A549 (cell line): Measurements from ENCODE around the gene IRF4. TPM values are rescaled to one million over a fixed set of nuclear protein-coding genes. Genes with fewer than 3 reads are reported as not detected.

Source experiments
- ATAC-seq, 2 experiments: fragments of 200-7000 bp in 1 of 2; fragments of >200 bp in 1 of 2; cut with Nextera tagmentation in 1 of 2; cut with Tn5 transposase in 1 of 2; 3 replicates each; pipeline versions ENCODE4 v1.8.0 to v1.9.1; 2018 to 2020; ENCODE audit warnings: mild to moderate bottlenecking in 1 of 2, moderate library complexity in 1 of 2
- CTCF ChIA-PET: fragments of 300-600 bp; sonication (Branson Sonifier 250); formaldehyde crosslinking; extraction: SDS; loops from one replicate; lab custom pipeline; 2021; ENCODE audit warnings: antibody characterized with exemption, inconsistent platforms; lab: Yijun Ruan, JAX
- POLR2A ChIA-PET: fragments of 350-600 bp; formaldehyde crosslinking; extraction: SDS; loops from one replicate; lab custom pipeline; 2021; ENCODE audit warnings: antibody characterized with exemption, inconsistent platforms; lab: Yijun Ruan, JAX
- DNase-seq, 2 experiments: peaks; one replicate each; pipeline versions ENCODE4 v3.0.0 to v3.0.0-alpha.2; 2011 to 2016; ENCODE audit warnings: low read depth in 1 of 2, low spot score in 1 of 2
- FAIRE-seq: peaks from 2 replicates; lab custom pipeline; 2011; peaks lifted over from hg19 to GRCh38; lab: Jason Lieb, UNC
- H3K27ac ChIP-seq, 2 experiments: fragments of >200 bp; sonication (Bioruptor Twin); formaldehyde crosslinking; 3 replicates each; pipeline ENCODE4 v1.5.1; 2016 to 2017
- H3K4me1 ChIP-seq: fragments of >200 bp; sonication (Bioruptor Twin); formaldehyde crosslinking; 3 replicates; pipeline ENCODE4 v1.6.1; 2016
- H3K4me2 ChIP-seq: fragments of >200 bp; sonication (Bioruptor Twin); formaldehyde crosslinking; 3 replicates; pipeline ENCODE4 v1.6.1; 2016
- H3K4me3 ChIP-seq: fragments of >200 bp; sonication (Bioruptor Twin); formaldehyde crosslinking; 3 replicates; pipeline ENCODE4 v1.5.1; 2016
- H3K9me3 ChIP-seq: fragments of >200 bp; sonication (Bioruptor Twin); formaldehyde crosslinking; 3 replicates; pipeline ENCODE4 v1.6.1; 2016
- BHLHE40 ChIP-seq: IDR thresholded peaks from 2 replicates; pipeline ENCODE4 v1.6.1; 2012; ENCODE audit warnings: low read depth, low read length, inconsistent platforms
- CBX2 ChIP-seq: fragments of 200-600 bp; sonication (generic); IDR thresholded peaks from 2 replicates; pipeline ENCODE4 v1.6.1; 2016; ENCODE audit warnings: low read depth, mild to moderate bottlenecking, borderline replicate concordance
- CBX8 ChIP-seq: fragments of 200-600 bp; sonication (generic); IDR thresholded peaks from 2 replicates; pipeline ENCODE4 v1.6.1; 2016
- CEBPB ChIP-seq, 2 experiments: fragments of >200 bp in 1 of 2; sonication (Bioruptor Twin) in 1 of 2; formaldehyde crosslinking in 1 of 2; IDR thresholded peaks; 2 replicates each; pipeline ENCODE4 v1.6.1; 2012 to 2016
- EHMT2 ChIP-seq: fragments of 200-600 bp; sonication (generic); IDR thresholded peaks from 2 replicates; pipeline ENCODE4 v1.6.1; 2016; ENCODE audit warnings: antibody characterized with exemption, low read depth, mild to moderate bottlenecking, moderate library complexity
- ESRRA ChIP-seq: fragments of 150-350 bp; IDR thresholded peaks from 2 replicates; pipeline ENCODE4 v1.6.1; 2014; ENCODE audit warnings: mild to moderate bottlenecking, low read length, borderline replicate concordance
- FOSB ChIP-seq: fragments of 250-450 bp; sonication (Bioruptor Pico); IDR thresholded peaks from 2 replicates; pipeline ENCODE4 v1.5.0; 2020; ENCODE audit warnings: mild to moderate bottlenecking, moderate library complexity
- FOXS1 ChIP-seq: fragments of 250-450 bp; sonication (Bioruptor Pico); IDR thresholded peaks from 2 replicates; pipeline ENCODE4 v1.5.0; 2020; ENCODE audit warnings: mild to moderate bottlenecking, moderate library complexity
- HEYL ChIP-seq: fragments of 250-450 bp; sonication (Bioruptor Pico); IDR thresholded peaks from 2 replicates; pipeline ENCODE4 v1.8.0; 2021; ENCODE audit warnings: mild to moderate bottlenecking, moderate library complexity
- HOXB13 ChIP-seq: fragments of 250-450 bp; sonication (Bioruptor Pico); IDR thresholded peaks from 2 replicates; pipeline ENCODE4 v1.5.0; 2020; ENCODE audit warnings: low read depth, mild to moderate bottlenecking, moderate library complexity
- HOXB5 ChIP-seq: fragments of 250-450 bp; sonication (Bioruptor Pico); IDR thresholded peaks from 2 replicates; pipeline ENCODE4 v1.5.0; 2020; ENCODE audit warnings: mild to moderate bottlenecking, moderate library complexity
- KDM1A ChIP-seq: fragments of 200-600 bp; sonication (generic); IDR thresholded peaks from 2 replicates; pipeline ENCODE4 v1.6.1; 2016; ENCODE audit warnings: low read depth, mild to moderate bottlenecking
- KDM5A ChIP-seq: fragments of 200-600 bp; sonication (generic); IDR thresholded peaks from 2 replicates; pipeline ENCODE4 v1.6.1; 2016; ENCODE audit warnings: antibody characterized with exemption, mild to moderate bottlenecking
- MAZ ChIP-seq: fragments of 150-350 bp; IDR thresholded peaks from 2 replicates; pipeline ENCODE4 v1.6.1; 2014; ENCODE audit warnings: antibody characterized with exemption, low read depth, low read length, borderline replicate concordance
- MYC ChIP-seq: IDR thresholded peaks from 2 replicates; pipeline ENCODE4 v1.6.1; 2012; ENCODE audit warnings: mild to moderate bottlenecking, inconsistent platforms, low read length, improper control_type of control experiment, borderline replicate concordance
- NFE2L2 ChIP-seq: fragments of 150-350 bp; conservative IDR thresholded peaks from 2 replicates; pipeline ENCODE4 v1.6.1; 2014; ENCODE audit warnings: low read length
- NR3C1 ChIP-seq: fragments of >200 bp; sonication (Bioruptor Twin); formaldehyde crosslinking; IDR thresholded peaks from 3 replicates; pipeline ENCODE4 v1.6.1; 2017
- POLR2AphosphoS2 ChIP-seq: conservative IDR thresholded peaks from 2 replicates; pipeline ENCODE4 v1.6.1; 2012; ENCODE audit warnings: low read length, improper control_type of control experiment, inconsistent platforms
- RFX5 ChIP-seq: fragments of 450-650 bp; IDR thresholded peaks from 2 replicates; pipeline ENCODE4 v1.7.1; 2014; ENCODE audit warnings: antibody characterized with exemption, mild to moderate bottlenecking, moderate library complexity
- RNF2 ChIP-seq: fragments of 200-600 bp; sonication (generic); IDR thresholded peaks from 2 replicates; pipeline ENCODE4 v1.6.1; 2016; ENCODE audit warnings: low read depth, mild to moderate bottlenecking, antibody characterized with exemption, moderate library complexity, borderline replicate concordance
- TFCP2L1 ChIP-seq: fragments of 250-450 bp; sonication (Bioruptor Pico); IDR thresholded peaks from 2 replicates; pipeline ENCODE4 v1.5.0; 2021; ENCODE audit warnings: mild to moderate bottlenecking
- TP53 ChIP-seq: fragments of 250-450 bp; sonication (Bioruptor Pico); IDR thresholded peaks from 2 replicates; pipeline ENCODE4 v1.5.0; 2021; ENCODE audit warnings: mild to moderate bottlenecking, moderate library complexity
- ZFP36 ChIP-seq: fragments of 450-650 bp; IDR thresholded peaks from 2 replicates; pipeline ENCODE4 v1.6.1; 2014; ENCODE audit warnings: borderline replicate concordance; ENCODE audit not compliant: partially characterized antibody
- WGBS: methylation state at CpG from one replicate; pipeline ENCODE4 v1.1.6; 2017; ENCODE audit errors: missing lambda C conversion rate; 5-methylcytosine and 5-hydroxymethylcytosine counted together
- polyA plus RNA-seq, 4 experiments: library from polyadenylated mRNA; depleted of rRNA in 3 of 4; stranded (reverse); fragments of >200 nt; fragmentation: RNase III in 1 of 4; extraction: RNeasy Plus Mini Kit Qiagen cat#74134 plus additional on column Dnase treatment in 1 of 4; gene quantifications; 2 replicates in 3 of 4; 3 replicates in 1 of 4; pipeline ENCODE4 v1.2.3, GENCODE V29; 2011 to 2017
- TF ChIP-seq, protein P1 (sequence below): fragments of 150-350 bp; IDR thresholded peaks from 2 replicates; pipeline ENCODE4 v1.6.1; 2014; ENCODE audit warnings: low read depth, mild to moderate bottlenecking, low read length
- TF ChIP-seq, protein P2 (sequence below): fragments of >200 bp; sonication (Bioruptor Twin); formaldehyde crosslinking; IDR thresholded peaks from 2 replicates; pipeline ENCODE4 v1.6.1; 2016
- TF ChIP-seq, protein P3 (sequence below): IDR thresholded peaks from 2 replicates; pipeline ENCODE4 v1.6.1; 2012

The IRF4 gene
- polyA plus RNA-seq, 2 of the 4 experiments (the other 2 are of a cell fraction) = 0.03 TPM

DNA sequence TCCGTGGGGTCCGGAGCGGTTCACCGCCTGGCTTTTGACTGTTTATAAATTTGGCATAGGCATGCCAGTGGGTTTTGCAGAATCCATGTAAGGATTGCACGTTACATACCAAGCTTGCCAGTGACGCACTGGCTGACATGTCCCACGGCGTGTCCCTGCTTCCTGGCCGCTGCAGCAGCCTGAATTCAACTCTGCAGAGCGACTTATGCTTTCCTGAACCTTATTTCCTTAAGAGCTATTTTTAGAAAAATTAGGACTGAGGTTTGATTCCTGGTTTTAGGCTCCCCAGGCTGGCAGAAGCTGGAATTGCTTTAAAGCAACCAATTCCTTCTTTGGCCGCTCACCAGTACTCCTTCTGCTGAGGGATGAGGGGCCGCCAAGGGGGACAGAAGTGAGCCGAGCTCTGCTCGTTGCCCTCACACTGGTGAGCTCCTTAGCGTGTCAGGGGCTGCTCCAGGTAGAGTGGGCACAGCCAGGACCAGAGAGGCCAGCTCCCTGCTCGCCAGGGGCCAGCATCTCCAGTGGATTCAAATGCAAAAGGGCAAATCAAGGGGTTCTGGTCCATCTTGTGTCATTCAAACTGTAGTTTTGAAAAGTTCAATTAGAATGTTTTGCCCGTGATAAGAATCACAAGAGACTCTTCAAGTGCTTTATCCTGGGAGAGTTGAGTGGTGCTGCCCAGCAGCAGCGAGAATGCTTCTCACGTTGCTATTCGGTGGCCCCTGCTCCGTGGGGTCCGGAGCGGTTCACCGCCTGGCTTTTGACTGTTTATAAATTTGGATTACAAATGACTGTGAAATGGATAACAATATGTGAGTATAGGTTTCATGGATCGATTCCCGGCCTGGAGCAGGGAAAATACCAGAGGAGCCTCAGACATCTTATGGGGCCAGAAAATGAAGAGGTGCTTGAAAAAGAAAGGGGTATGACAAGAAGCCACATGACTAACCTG lies 17.5 kb upstream of the IRF4 start:
- no peak for TF ChIP-seq EHMT2
- no peak for TF ChIP-seq HOXB13 (CRISPR knock-in tag)
- TF ChIP-seq RFX5 = no peak
- no peak for TF ChIP-seq POLR2AphosphoS2
- no peak for TF ChIP-seq TFCP2L1 (CRISPR knock-in tag)
- TF ChIP-seq BHLHE40 = no peak
- no peak for TF ChIP-seq MAZ
- no peak for TF ChIP-seq ZFP36
- TF ChIP-seq, protein P1, sequence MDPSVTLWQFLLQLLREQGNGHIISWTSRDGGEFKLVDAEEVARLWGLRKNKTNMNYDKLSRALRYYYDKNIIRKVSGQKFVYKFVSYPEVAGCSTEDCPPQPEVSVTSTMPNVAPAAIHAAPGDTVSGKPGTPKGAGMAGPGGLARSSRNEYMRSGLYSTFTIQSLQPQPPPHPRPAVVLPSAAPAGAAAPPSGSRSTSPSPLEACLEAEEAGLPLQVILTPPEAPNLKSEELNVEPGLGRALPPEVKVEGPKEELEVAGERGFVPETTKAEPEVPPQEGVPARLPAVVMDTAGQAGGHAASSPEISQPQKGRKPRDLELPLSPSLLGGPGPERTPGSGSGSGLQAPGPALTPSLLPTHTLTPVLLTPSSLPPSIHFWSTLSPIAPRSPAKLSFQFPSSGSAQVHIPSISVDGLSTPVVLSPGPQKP = no peak
- TF ChIP-seq HOXB5 = no peak
- no peak for TF ChIP-seq KDM5A
- TF ChIP-seq NR3C1 = no peak
- TF ChIP-seq FOSB (CRISPR knock-in tag) = no peak
- TF ChIP-seq MYC = no peak
- TF ChIP-seq, protein P2, sequence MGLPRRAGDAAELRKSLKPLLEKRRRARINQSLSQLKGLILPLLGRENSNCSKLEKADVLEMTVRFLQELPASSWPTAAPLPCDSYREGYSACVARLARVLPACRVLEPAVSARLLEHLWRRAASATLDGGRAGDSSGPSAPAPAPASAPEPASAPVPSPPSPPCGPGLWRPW = no peak
- WGBS = 66% methylated on average over 22 of the region's 26 CpGs
- no peaks in the 10 kb centered on the region for H3K4me1 ChIP-seq
- no peak for ATAC-seq
- DNase-seq = no peak
- CTCF ChIA-PET = no interaction called here
- POLR2A ChIA-PET = no interaction called here
- no peak overlapping the region for H3K4me3 ChIP-seq
- no peak overlapping the region for H3K27ac ChIP-seq
- no peak for FAIRE-seq
- no peak overlapping the region for H3K4me2 ChIP-seq
- H3K9me3 ChIP-seq = no peaks in the 10 kb centered on the region

DNA sequence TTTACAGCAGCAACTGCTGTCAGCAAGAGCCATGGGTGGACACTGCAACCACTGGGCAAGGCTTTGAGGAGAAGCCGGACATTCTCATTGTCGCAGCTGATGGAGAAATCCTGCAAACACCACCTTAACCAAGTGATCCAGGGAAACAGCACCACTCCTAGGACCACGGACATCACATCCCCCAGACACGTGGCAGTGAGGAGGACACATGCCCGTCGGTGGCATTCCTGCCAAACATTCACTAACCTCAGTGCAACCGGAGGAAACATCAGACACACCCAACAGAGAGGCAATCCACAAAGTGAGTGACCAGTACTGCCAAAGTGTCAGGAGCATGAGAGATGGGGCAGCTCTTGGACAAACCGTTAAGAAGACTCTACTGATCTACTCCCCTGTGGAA lies 16.6 kb upstream of the IRF4 start:
- ATAC-seq (no peak), FAIRE-seq (no peak), DNase-seq (no peak)
- no peak overlapping the region for H3K27ac ChIP-seq
- TF ChIP-seq ZFP36 (no peak), RNF2 (no peak), MYC (no peak), TP53 (CRISPR knock-in tag) (no peak), NFE2L2 (no peak), MAZ (no peak), KDM1A (no peak), CBX2 (no peak), ESRRA (no peak), FOXS1 (CRISPR knock-in tag) (no peak), BHLHE40 (no peak), KDM5A (no peak), CEBPB (IDR thresholded peaks at IDR 0.05) (no peak), CBX8 (no peak), HEYL (no peak), NR3C1 (no peak)
- TF ChIP-seq, protein P1 = no peak
- TF ChIP-seq, protein P3, sequence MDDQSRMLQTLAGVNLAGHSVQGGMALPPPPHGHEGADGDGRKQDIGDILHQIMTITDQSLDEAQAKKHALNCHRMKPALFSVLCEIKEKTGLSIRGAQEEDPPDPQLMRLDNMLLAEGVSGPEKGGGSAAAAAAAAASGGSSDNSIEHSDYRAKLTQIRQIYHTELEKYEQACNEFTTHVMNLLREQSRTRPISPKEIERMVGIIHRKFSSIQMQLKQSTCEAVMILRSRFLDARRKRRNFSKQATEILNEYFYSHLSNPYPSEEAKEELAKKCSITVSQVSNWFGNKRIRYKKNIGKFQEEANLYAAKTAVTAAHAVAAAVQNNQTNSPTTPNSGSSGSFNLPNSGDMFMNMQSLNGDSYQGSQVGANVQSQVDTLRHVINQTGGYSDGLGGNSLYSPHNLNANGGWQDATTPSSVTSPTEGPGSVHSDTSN = no peak
- CTCF ChIA-PET = no interaction called here
- H3K4me3 ChIP-seq = no peak overlapping the region
- no peak overlapping the region for H3K4me2 ChIP-seq
- H3K9me3 ChIP-seq = no peaks in the 10 kb centered on the region
- POLR2A ChIA-PET = no interaction called here
- H3K4me1 ChIP-seq = no peaks in the 10 kb centered on the region
- 40% methylated on average over 7 of the region's 8 CpGs for WGBS
